Astrocyte (in vitro differentiated cells and primary cell): ENCODE results near the gene CERS1. TPM values are rescaled to one million over a fixed set of nuclear protein-coding genes. Genes with fewer than 3 reads are reported as not detected.

Experiments
- DNase-seq: peaks from one replicate; pipeline ENCODE4 v3.0.0-alpha.2; 2010; ENCODE audit warnings: low read depth
- FAIRE-seq: peaks from 2 replicates; lab custom pipeline; 2011; peaks lifted over from hg19 to GRCh38; lab: Jason Lieb, UNC
- H2AFZ ChIP-seq: 2 replicates; pipeline ENCODE4 v1.6.0; 2012; ENCODE audit warnings: low read depth, low read length, inconsistent platforms
- H3K27ac ChIP-seq: 2 replicates; pipeline ENCODE4 v1.5.1; 2011; ENCODE audit warnings: low read depth, low read length, inconsistent platforms
- H3K27me3 ChIP-seq: 2 replicates; pipeline ENCODE4 v1.6.0; 2011; ENCODE audit warnings: low read length, inconsistent platforms; ENCODE audit not compliant: insufficient read depth
- H3K36me3 ChIP-seq: 2 replicates; pipeline ENCODE4 v1.5.1; 2011; ENCODE audit warnings: low read length, inconsistent platforms; ENCODE audit not compliant: insufficient read depth
- H3K4me1 ChIP-seq: 2 replicates; pipeline ENCODE4 v1.5.1; 2011; ENCODE audit warnings: low read length, inconsistent platforms; ENCODE audit not compliant: insufficient read depth
- H3K4me2 ChIP-seq: 2 replicates; pipeline ENCODE4 v1.6.0; 2012; ENCODE audit warnings: low read length, inconsistent platforms
- H3K4me3 ChIP-seq: 2 replicates; pipeline ENCODE4 v1.5.1; 2011; ENCODE audit warnings: low read depth, mild to moderate bottlenecking, low read length, inconsistent platforms; ENCODE audit not compliant: insufficient read depth
- H3K79me2 ChIP-seq: 2 replicates; pipeline ENCODE4 v1.6.0; 2012; ENCODE audit warnings: mild to moderate bottlenecking, low read length, inconsistent platforms; ENCODE audit not compliant: insufficient read depth
- H3K9ac ChIP-seq: 2 replicates; pipeline ENCODE4 v1.6.0; 2012; ENCODE audit warnings: mild to moderate bottlenecking, low read length, inconsistent platforms
- H3K9me3 ChIP-seq: 2 replicates; pipeline ENCODE4 v1.5.1; 2012; ENCODE audit warnings: low read depth, mild to moderate bottlenecking, low read length, inconsistent platforms; ENCODE audit not compliant: insufficient read depth
- H4K20me1 ChIP-seq: 2 replicates; pipeline ENCODE4 v1.6.0; 2012; ENCODE audit warnings: low read length, inconsistent platforms; ENCODE audit not compliant: insufficient read depth
- H3K27ac Mint-ChIP-seq: one replicate; pipeline ENCODE4 v1.8.0; 2021; ENCODE audit warnings: mild to moderate bottlenecking, mixed read lengths; ENCODE audit not compliant: unreplicated experiment
- H3K27me3 Mint-ChIP-seq: one replicate; pipeline ENCODE4 v1.8.0; 2021; ENCODE audit warnings: low read depth, mixed read lengths; ENCODE audit not compliant: unreplicated experiment
- H3K36me3 Mint-ChIP-seq: one replicate; pipeline ENCODE4 v1.8.0; 2021; ENCODE audit warnings: low read depth, mixed read lengths; ENCODE audit not compliant: unreplicated experiment
- H3K4me1 Mint-ChIP-seq: one replicate; pipeline ENCODE4 v1.8.0; 2021; ENCODE audit warnings: low read depth, mixed read lengths; ENCODE audit not compliant: unreplicated experiment
- H3K4me3 Mint-ChIP-seq: one replicate; pipeline ENCODE4 v1.8.0; 2021; ENCODE audit warnings: mild to moderate bottlenecking, moderate library complexity, mixed read lengths; ENCODE audit not compliant: unreplicated experiment
- H3K9me3 Mint-ChIP-seq: one replicate; pipeline ENCODE4 v1.8.0; 2021; ENCODE audit warnings: mild to moderate bottlenecking, mixed read lengths; ENCODE audit not compliant: unreplicated experiment
- EZH2 ChIP-seq: IDR thresholded peaks from 2 replicates; pipeline ENCODE4 v1.6.1; 2012; ENCODE audit warnings: mild to moderate bottlenecking, low read length, inconsistent platforms; ENCODE audit not compliant: insufficient read depth
- total RNA-seq: library from RNA; stranded (reverse); gene quantifications from 2 replicates; pipeline ENCODE4 v1.2.1, GENCODE V29; 2021
- TF ChIP-seq, protein P1 (sequence below): IDR thresholded peaks from 2 replicates; pipeline ENCODE4 v1.5.1; 2011; ENCODE audit warnings: low read depth, mild to moderate bottlenecking, inconsistent platforms, low read length, moderate library complexity; ENCODE audit not compliant: insufficient read depth

The CERS1 gene
- total RNA-seq, 1 donor from 2014 or later = 6.8 TPM

DNA sequence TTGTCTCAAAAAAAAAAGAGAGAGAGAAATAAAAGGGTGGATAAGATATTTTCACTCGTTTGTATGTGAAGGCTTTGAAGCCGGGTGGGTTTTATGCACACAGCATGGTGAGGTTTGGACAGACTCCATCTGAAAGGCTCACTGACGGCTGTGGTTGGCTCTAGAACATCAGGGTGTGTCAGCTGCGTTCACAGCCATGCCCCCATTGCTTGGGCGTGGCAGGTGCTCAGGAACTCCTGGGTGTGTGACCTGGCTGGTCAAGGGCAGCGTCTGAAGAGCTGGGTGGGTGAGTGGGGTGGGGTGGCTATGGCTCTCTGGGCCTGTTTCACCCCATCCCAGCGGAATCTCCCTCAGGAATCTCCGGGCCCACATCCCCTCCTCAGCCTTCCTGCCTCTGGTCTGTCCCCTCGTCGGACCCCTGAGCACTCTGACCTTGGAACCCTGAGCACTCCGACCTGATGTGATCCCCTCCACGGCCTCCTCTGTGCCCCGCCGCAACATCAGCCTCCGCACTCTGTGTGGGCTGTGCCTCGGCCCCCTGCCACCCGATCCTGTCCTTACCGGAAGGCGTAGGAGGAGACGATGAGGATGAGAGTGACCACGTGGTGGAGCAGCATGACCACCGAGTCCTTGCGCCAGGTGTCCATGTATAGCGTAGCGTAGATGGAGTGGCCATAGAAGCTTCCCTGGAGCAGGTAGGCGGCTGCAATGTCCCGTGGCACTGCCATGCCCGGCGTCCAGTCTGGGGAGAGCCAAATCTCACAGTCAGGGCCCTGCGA, 12.2 kb downstream of the CERS1 start:
- no peak overlapping the region for H3K4me3 ChIP-seq
- H3K4me3 Mint-ChIP-seq = no peak overlapping the region

DNA sequence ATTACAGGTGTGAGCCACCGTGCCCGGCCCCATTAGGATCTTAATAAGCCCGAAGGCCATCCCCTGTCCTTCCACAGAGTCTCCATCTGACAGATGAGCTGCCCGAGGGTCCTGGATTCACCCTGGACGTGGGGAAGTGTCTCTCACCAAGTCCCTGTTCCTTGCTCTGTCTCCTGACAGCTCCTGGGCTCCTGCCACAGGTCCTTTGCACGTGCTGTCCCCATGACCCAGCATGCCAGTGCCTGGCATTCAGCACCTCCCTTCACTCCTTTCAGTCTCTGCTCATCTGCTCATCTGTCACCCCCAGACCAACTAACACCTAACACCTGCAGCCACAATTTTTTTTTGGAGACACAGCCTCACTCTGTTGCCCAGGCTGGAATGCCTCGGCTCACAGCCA, 14.5 kb downstream of the CERS1 start:
- TF ChIP-seq EZH2 = no peak
- TF ChIP-seq, protein P1, sequence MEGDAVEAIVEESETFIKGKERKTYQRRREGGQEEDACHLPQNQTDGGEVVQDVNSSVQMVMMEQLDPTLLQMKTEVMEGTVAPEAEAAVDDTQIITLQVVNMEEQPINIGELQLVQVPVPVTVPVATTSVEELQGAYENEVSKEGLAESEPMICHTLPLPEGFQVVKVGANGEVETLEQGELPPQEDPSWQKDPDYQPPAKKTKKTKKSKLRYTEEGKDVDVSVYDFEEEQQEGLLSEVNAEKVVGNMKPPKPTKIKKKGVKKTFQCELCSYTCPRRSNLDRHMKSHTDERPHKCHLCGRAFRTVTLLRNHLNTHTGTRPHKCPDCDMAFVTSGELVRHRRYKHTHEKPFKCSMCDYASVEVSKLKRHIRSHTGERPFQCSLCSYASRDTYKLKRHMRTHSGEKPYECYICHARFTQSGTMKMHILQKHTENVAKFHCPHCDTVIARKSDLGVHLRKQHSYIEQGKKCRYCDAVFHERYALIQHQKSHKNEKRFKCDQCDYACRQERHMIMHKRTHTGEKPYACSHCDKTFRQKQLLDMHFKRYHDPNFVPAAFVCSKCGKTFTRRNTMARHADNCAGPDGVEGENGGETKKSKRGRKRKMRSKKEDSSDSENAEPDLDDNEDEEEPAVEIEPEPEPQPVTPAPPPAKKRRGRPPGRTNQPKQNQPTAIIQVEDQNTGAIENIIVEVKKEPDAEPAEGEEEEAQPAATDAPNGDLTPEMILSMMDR = no peak
- no peak overlapping the region for H3K4me3 Mint-ChIP-seq
- no peak overlapping the region for H3K4me2 ChIP-seq
- no peak overlapping the region for H2AFZ ChIP-seq
- peaks cover 12% of the 10 kb centered on the region for H3K9me3 Mint-ChIP-seq
- no peak overlapping the region for H3K4me3 ChIP-seq
- H3K27me3 ChIP-seq = no peaks in the 10 kb centered on the region
- no peaks in the 10 kb centered on the region for H3K36me3 ChIP-seq
- H3K4me1 Mint-ChIP-seq = no peaks in the 10 kb centered on the region
- FAIRE-seq (no peak), DNase-seq (no peak)
- H3K9ac ChIP-seq = no peak overlapping the region
- H3K27ac Mint-ChIP-seq = no peak overlapping the region
- no peaks in the 10 kb centered on the region for H3K79me2 ChIP-seq
- H3K36me3 Mint-ChIP-seq = peaks cover 30% of the 10 kb centered on the region
- H3K4me1 ChIP-seq = no peaks in the 10 kb centered on the region
- no peak overlapping the region for H3K27ac ChIP-seq
- H4K20me1 ChIP-seq = no peaks in the 10 kb centered on the region
- no peaks in the 10 kb centered on the region for H3K27me3 Mint-ChIP-seq
- H3K9me3 ChIP-seq = peaks cover 6% of the 10 kb centered on the region

More for the DNA sequence above, 12.2 kb downstream of the CERS1 start:
- FAIRE-seq (no peak), DNase-seq (no peak)
- H3K36me3 ChIP-seq = no peaks in the 10 kb centered on the region
- no peak overlapping the region for H3K27ac Mint-ChIP-seq
- H3K79me2 ChIP-seq = no peaks in the 10 kb centered on the region
- H2AFZ ChIP-seq = no peak overlapping the region
- H4K20me1 ChIP-seq = no peaks in the 10 kb centered on the region
- H3K4me1 ChIP-seq = no peaks in the 10 kb centered on the region
- H3K9me3 Mint-ChIP-seq = peaks cover 5% of the 10 kb centered on the region
- H3K4me2 ChIP-seq = no peak overlapping the region
- peaks cover 19% of the 10 kb centered on the region for H3K36me3 Mint-ChIP-seq
- H3K27me3 Mint-ChIP-seq = no peaks in the 10 kb centered on the region
- no peaks in the 10 kb centered on the region for H3K9me3 ChIP-seq
- H3K4me1 Mint-ChIP-seq = no peaks in the 10 kb centered on the region
- H3K27me3 ChIP-seq = no peaks in the 10 kb centered on the region
- no peak overlapping the region for H3K27ac ChIP-seq
- H3K9ac ChIP-seq = no peak overlapping the region
- TF ChIP-seq, protein P1 = no peak
- TF ChIP-seq EZH2 = no peak
